Ovary (tissue), 9 donors: Measurements from ENCODE around the gene NRIP1. TPM values are rescaled to one million over a fixed set of nuclear protein-coding genes. Genes with fewer than 3 reads are reported as not detected.

Experiments used
- DNase-seq, 5 donors: peaks; one replicate each; pipeline ENCODE4 v3.0.0-alpha.2; 2019 to 2020
- H3K27ac ChIP-seq, 2 donors: fragments of 200-600 bp; one replicate each; pipeline versions ENCODE4 v1.5.1 to v1.8.0; 2019 to 2022
- H3K27me3 ChIP-seq: fragments of 200-600 bp; one replicate; pipeline ENCODE4 v1.8.0; 2022
- H3K36me3 ChIP-seq: fragments of 200-600 bp; sonication (generic); one replicate; pipeline ENCODE4 v1.5.1; 2019
- H3K4me1 ChIP-seq: one replicate; pipeline ENCODE4 v1.8.1; 2013; ENCODE audit warnings: mild to moderate bottlenecking, moderate library complexity; ENCODE audit not compliant: insufficient read depth
- H3K4me3 ChIP-seq: fragments of 200-600 bp; sonication (generic); one replicate; pipeline ENCODE4 v1.5.1; 2017
- H3K9me3 ChIP-seq, 2 donors: fragments of 200-600 bp in 1 of 2; sonication (generic) in 1 of 2; one replicate each; pipeline versions ENCODE4 v1.5.1 to v1.8.1; 2013 to 2019; ENCODE audit warnings: mild to moderate bottlenecking in 1 of 2, moderate library complexity in 1 of 2
- EP300 ChIP-seq: sonication (generic); formaldehyde crosslinking; IDR thresholded peaks from one replicate; pipeline ENCODE4 v1.6.1; 2017; ENCODE audit warnings: antibody characterized with exemption
- POLR2A ChIP-seq: fragments of 450-650 bp; IDR thresholded peaks from one replicate; pipeline ENCODE4 v1.6.1; 2017; ENCODE audit warnings: antibody characterized with exemption, mild to moderate bottlenecking, moderate library complexity
- WGBS, 3 donors: extraction: QIAGEN DNeasy Blood & Tissue Kit in 1 of 3; methylation state at CpG; one replicate each; pipeline versions ENCODE4 v1.1.5 to v1.1.7; 2013 to 2017; 5-methylcytosine and 5-hydroxymethylcytosine counted together
- intact Hi-C, 4 donors: fragments of 100-400 bp; cut with DNase I; formaldehyde crosslinking; loops; one replicate each; pipeline versions ENCODE4 v1.11.0 to v1.15.1; 2022 to 2023
- polyA plus RNA-seq, 2 donors: library from polyadenylated mRNA; stranded (reverse); fragments of 200-250 nt in 1 of 2; fragments of 350-450 nt in 1 of 2; fragmentation: Illumina TruSeq in 1 of 2; extraction: RNeasy Lipid Tissue Mini Kit (QIAGEN cat#74804) in 1 of 2; gene quantifications; one replicate each; pipeline ENCODE4 v1.2.3, GENCODE V29; 2013 to 2014
- total RNA-seq, 7 donors: library from RNA; depleted of rRNA in 2 of 7; stranded (reverse); fragments of >200 nt in 2 of 7; fragmentation: NEBNext Ultra II Directional in 3 of 7; extraction: Animal tissue kit (Norgen Biotek cat#: 25700) in 3 of 7; gene quantifications; one replicate each; pipeline versions ENCODE4 v1.1.0 to v1.2.4, GENCODE V29; 2016 to 2023
- TF ChIP-seq, protein P1 (sequence below), 3 donors: fragments of 450-650 bp in 2 of 3; fragments of 200-600 bp in 1 of 3; IDR thresholded peaks; one replicate each; pipeline versions ENCODE4 v1.5.1 to v1.8.0; 2016 to 2022; ENCODE audit warnings: antibody characterized with exemption in 3 of 3, mild to moderate bottlenecking in 1 of 3
- donor health status: DM: no; HTN: no; CAD: no; lungs with moderate emphysema.
- donor health status: DM: no; HTN: no; CAD: no.
- donor health status: Bipolar disorder and iron deficiency.
- donor health status: DM: yes; HTN: yes; CAD: no.
- donor health status: DM: no; HTN: no; CAD: no.
- donor health status: DM: yes; HTN: yes; CAD: no.

Gene NRIP1
- total and polyA plus RNA-seq, 9 donors, result 9.4 to 56.6 (median 39.9) TPM

DNA sequence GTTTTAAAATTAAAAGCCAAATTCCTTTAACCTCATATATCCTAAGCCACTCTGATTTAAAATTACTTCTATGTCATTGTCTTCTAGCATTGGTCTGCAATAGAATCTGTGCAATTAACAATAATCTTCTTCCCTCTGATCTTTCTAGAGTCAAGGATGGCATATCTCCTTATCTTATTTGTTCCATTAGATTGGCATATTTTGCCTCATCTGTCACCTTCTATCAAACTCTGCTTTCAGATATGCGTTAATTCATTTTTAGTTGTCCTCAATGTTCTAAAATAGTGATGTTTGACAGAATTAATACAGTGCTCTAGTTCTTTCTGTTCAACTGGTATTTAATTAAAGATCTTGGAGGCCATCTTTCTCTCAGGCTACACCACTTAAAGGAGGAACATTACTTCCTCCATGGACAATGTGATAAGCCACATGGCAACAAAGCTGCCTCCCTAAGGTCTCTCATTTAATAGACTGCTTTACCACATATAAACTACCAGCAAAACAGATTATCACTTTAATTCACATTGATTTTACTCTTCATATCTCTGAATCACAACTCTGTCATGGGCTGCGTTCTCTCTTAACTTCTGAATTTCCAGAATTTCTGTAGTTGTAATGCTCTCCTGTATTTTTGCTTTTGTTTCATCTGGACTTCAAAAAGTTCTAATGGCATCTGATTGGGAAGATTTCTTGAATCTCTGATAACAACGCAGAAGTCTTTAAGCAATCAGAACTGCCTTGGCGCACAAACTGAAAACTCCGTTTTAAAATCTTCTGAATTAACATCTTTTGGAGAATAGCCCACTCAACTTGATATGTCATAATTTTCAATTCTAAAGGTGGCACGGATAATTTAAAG, 2.8 kb downstream of the NRIP1 start:
- no peaks in the 10 kb centered on the region for H3K9me3 ChIP-seq
- WGBS, 3 donors, result 30 to 44% (median 33%) methylated on average over 6 of the region's 6 CpGs
- peak overlapping the region; percentile 17 for H3K4me3 ChIP-seq
- DNase-seq, result no peak
- intact Hi-C loops, result loop anchor here in 2 of 4 donors (10.0 kb wide), 1 partner anchor 197 kb away; no protein-coding TSS in a partner anchor
- H3K4me1 ChIP-seq, result peaks cover 3% of the 10 kb centered on the region
- H3K36me3 ChIP-seq, result no peaks in the 10 kb centered on the region
- no peak for TF ChIP-seq POLR2A
- TF ChIP-seq EP300, result no peak
- TF ChIP-seq, protein P1, sequence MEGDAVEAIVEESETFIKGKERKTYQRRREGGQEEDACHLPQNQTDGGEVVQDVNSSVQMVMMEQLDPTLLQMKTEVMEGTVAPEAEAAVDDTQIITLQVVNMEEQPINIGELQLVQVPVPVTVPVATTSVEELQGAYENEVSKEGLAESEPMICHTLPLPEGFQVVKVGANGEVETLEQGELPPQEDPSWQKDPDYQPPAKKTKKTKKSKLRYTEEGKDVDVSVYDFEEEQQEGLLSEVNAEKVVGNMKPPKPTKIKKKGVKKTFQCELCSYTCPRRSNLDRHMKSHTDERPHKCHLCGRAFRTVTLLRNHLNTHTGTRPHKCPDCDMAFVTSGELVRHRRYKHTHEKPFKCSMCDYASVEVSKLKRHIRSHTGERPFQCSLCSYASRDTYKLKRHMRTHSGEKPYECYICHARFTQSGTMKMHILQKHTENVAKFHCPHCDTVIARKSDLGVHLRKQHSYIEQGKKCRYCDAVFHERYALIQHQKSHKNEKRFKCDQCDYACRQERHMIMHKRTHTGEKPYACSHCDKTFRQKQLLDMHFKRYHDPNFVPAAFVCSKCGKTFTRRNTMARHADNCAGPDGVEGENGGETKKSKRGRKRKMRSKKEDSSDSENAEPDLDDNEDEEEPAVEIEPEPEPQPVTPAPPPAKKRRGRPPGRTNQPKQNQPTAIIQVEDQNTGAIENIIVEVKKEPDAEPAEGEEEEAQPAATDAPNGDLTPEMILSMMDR (IDR thresholded peaks at IDR 0.05), result no peak
- no peaks in the 10 kb centered on the region for H3K27me3 ChIP-seq
- H3K27ac ChIP-seq, result no peak overlapping the region

DNA sequence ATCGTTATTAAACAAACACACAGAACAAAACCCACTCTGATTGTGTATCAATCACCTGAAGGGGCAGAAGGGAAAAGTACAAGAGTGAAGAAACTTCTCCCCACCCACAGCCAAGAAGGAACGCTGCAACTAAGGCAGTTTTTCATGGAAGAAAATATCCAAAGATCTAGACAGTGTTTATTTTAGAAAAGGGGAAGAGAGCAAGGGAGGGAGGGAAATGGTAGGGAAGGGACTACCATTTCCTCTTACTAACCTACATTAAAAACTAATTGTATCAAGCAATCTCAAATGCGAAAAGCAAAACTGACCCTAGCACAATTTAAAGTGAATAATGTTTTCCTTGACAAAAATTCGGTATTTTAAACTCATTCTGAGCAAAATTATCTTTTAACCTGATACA, 3.5 kb downstream of the NRIP1 start:
- no peaks in the 10 kb centered on the region for H3K27me3 ChIP-seq
- TF ChIP-seq EP300 (no peak), POLR2A (no peak)
- TF ChIP-seq, protein P1 (IDR thresholded peaks at IDR 0.05), result no peak
- intact Hi-C loops, result loop anchor here in 2 of 4 donors (10.0 kb wide), 1 partner anchor 196 kb away; no protein-coding TSS in a partner anchor
- no peak for DNase-seq
- H3K36me3 ChIP-seq, result no peaks in the 10 kb centered on the region
- H3K9me3 ChIP-seq, result no peaks in the 10 kb centered on the region
- WGBS, 3 donors, result 21 to 41% (median 34%) methylated on average over 4 of the region's 4 CpGs
- peaks cover 3% of the 10 kb centered on the region for H3K4me1 ChIP-seq
- no peak overlapping the region for H3K4me3 ChIP-seq
- H3K27ac ChIP-seq, result no peak overlapping the region

DNA sequence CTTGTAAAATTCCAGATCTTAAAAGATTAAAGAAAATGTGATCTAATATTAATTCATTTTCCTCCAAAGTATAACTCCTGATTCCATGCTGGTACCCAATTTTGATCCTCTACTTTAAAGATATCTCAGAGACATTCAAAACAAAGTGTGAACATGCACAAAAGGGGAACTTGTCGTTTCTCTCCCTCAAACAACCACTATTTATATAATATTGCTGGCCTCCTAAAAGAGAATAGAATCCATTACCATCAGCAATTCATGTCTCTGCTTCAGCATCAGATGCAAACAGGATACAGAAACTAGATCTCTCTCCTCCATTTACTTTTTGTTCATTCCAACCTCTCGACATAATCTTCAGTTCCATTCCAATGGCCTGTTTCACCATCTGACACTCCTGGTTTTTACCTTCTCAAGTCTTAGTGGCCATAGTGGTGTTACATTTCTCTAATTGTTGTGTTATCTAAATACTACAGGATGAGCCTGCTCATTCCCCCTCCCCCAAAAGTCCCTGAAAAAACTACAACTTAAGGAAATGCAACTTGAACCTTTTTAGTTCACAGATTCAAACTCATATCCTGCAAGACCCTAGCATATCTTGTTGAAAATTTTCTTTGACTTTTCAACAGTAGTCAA, 4.1 kb downstream of the NRIP1 start:
- DNase-seq, result no peak
- WGBS, 3 donors, result 32 to 44% (median 36%) methylated on average over 2 of the region's 2 CpGs
- H3K27me3 ChIP-seq, result no peaks in the 10 kb centered on the region
- no peaks in the 10 kb centered on the region for H3K9me3 ChIP-seq
- TF ChIP-seq EP300 (no peak), POLR2A (no peak)
- TF ChIP-seq, protein P1 (IDR thresholded peaks at IDR 0.05), result no peak
- no peak overlapping the region for H3K4me3 ChIP-seq
- peaks cover 3% of the 10 kb centered on the region for H3K4me1 ChIP-seq
- no peaks in the 10 kb centered on the region for H3K36me3 ChIP-seq
- no peak overlapping the region for H3K27ac ChIP-seq
- intact Hi-C loops, result loop anchor here in 2 of 4 donors (10.0 kb wide), 1 partner anchor 196 kb away; no protein-coding TSS in a partner anchor

DNA sequence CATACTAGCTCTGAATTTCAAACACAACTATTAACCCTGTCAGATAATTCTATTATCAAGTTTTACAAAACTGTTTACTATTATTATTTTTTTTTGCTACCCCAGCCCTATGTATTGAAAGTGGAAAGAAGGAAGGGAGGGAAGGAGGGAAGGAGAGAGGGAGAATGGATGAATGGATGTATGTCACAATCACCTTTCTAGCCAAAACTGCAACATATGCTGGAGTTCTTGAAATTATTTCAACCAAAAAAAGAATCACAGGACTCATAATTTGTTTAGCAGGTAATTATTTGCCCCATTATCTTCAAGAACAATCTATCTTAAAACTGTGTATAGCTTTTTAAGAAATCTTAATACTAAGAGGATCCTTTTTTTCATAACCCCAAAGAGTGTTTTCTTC, 5.4 kb downstream of the NRIP1 start:
- peaks cover 3% of the 10 kb centered on the region for H3K4me1 ChIP-seq

More for the DNA sequence above, 5.4 kb downstream of the NRIP1 start:
- Histone ChIP-seq H3K4me3 (no peak overlapping the region), H3K27ac (no peak overlapping the region), H3K27me3 (no peaks in the 10 kb centered on the region), H3K36me3 (no peaks in the 10 kb centered on the region), H3K9me3 (no peaks in the 10 kb centered on the region)
- TF ChIP-seq, protein P1 (IDR thresholded peaks at IDR 0.05), result no peak
- TF ChIP-seq EP300, result no peak
- no peak for TF ChIP-seq POLR2A
- DNase-seq, result no peak
- intact Hi-C loops, result no loop called here
